ENCODE results near the gene SOX1. TPM values are rescaled to one million over a fixed set of nuclear protein-coding genes. Genes with fewer than 3 reads are reported as not detected.

SOX1 gene
- total RNA-seq, 6 donors from 2014 or later: not detected

- Histone ChIP-seq H3K9me3 (no peaks in the 10 kb centered on the region), H3K27me3 (no peaks in the 10 kb centered on the region), H3K4me1 (no peaks in the 10 kb centered on the region), H3K27ac (no peak overlapping the region), H3K36me3 (no peaks in the 10 kb centered on the region), H3K4me3 (no peak overlapping the region)
- WGBS, 2 donors: 64 to 77% methylated on average over 11 of the region's 11 CpGs
- ATAC-seq (ENCODE audit: low FRiP score in 2 of 2): no peak
- TF ChIP-seq POLR2A (IDR thresholded peaks at IDR 0.05): no peak
- TF ChIP-seq CTCF (IDR thresholded peaks at IDR 0.05): no peak
- no peak for TF ChIP-seq EP300 (IDR thresholded peaks at IDR 0.05)
- no peak for TF ChIP-seq POLR2AphosphoS5 (IDR thresholded peaks at IDR 0.05)
- no peak for DNase-seq
Measured at GRCh38 chr13:112114391-112114790, 47.4 kb downstream of the SOX1 start.

GRCh38 chr13:112115403-112116091, 48.6 kb downstream of the SOX1 start:
- Histone ChIP-seq H3K4me3 (no peak overlapping the region), H3K27ac (no peak overlapping the region), H3K4me1 (no peaks in the 10 kb centered on the region), H3K36me3 (no peaks in the 10 kb centered on the region), H3K27me3 (no peaks in the 10 kb centered on the region), H3K9me3 (no peaks in the 10 kb centered on the region)
- ATAC-seq (ENCODE audit: low FRiP score in 2 of 2) (no peak), DNase-seq (peak in 1 of 2 donors; percentile 75)
- 77 to 87% methylated on average over 15 to 20 of the region's 20 CpGs for WGBS, 2 donors
- TF ChIP-seq EP300 (IDR thresholded peaks at IDR 0.05) (no peak), POLR2A (IDR thresholded peaks at IDR 0.05) (no peak), CTCF (IDR thresholded peaks at IDR 0.05) (no peak), POLR2AphosphoS5 (IDR thresholded peaks at IDR 0.05) (no peak)

- Histone ChIP-seq H3K4me3 (no peak overlapping the region), H3K9me3 (no peaks in the 10 kb centered on the region), H3K4me1 (no peaks in the 10 kb centered on the region), H3K27ac (no peak overlapping the region), H3K36me3 (no peaks in the 10 kb centered on the region), H3K27me3 (no peaks in the 10 kb centered on the region)
- 85 to 86% methylated on average over 22 of the region's 22 CpGs for WGBS, 2 donors
- ATAC-seq (ENCODE audit: low FRiP score in 2 of 2) (no peak), DNase-seq (no peak)
- TF ChIP-seq CTCF (IDR thresholded peaks at IDR 0.05) (no peak), POLR2AphosphoS5 (IDR thresholded peaks at IDR 0.05) (no peak), POLR2A (IDR thresholded peaks at IDR 0.05) (no peak), EP300 (IDR thresholded peaks at IDR 0.05) (no peak)
Measured at GRCh38 chr13:112116187-112116950, 49.4 kb downstream of the SOX1 start.

- Histone ChIP-seq H3K36me3 (no peaks in the 10 kb centered on the region), H3K27me3 (no peaks in the 10 kb centered on the region), H3K9me3 (no peaks in the 10 kb centered on the region), H3K27ac (no peak overlapping the region), H3K4me1 (no peaks in the 10 kb centered on the region), H3K4me3 (no peak overlapping the region)
- TF ChIP-seq CTCF (IDR thresholded peaks at IDR 0.05) (no peak), POLR2AphosphoS5 (IDR thresholded peaks at IDR 0.05) (no peak), POLR2A (IDR thresholded peaks at IDR 0.05) (no peak), EP300 (IDR thresholded peaks at IDR 0.05) (no peak)
- DNase-seq (no peak), ATAC-seq (ENCODE audit: low FRiP score in 2 of 2) (peak in 1 of 2 donors; percentile 32)
- WGBS, 2 donors: 80 to 91% methylated on average over 2 to 12 of the region's 14 CpGs
Measured at GRCh38 chr13:112117258-112117954, 50.5 kb downstream of the SOX1 start.
